Endothelial cell of umbilical vein (primary cell): Measurements from ENCODE around the gene SKAP1. TPM values are rescaled to one million over a fixed set of nuclear protein-coding genes. Genes with fewer than 3 reads are reported as not detected.

Source experiments
- BruUV-seq: library from RNA; stranded (reverse); fragments of 400-500 nt; replicated peaks from 2 replicates; lab custom pipeline; 2021; lab: Mats Ljungman, UMichigan
- CTCF ChIA-PET: fragments of 300-600, 350-600 bp; sonication (Branson Sonifier 250); formaldehyde crosslinking; loops from one replicate; lab custom pipeline; 2021; ENCODE audit warnings: antibody characterized with exemption, inconsistent platforms; lab: Charles Lee
- POLR2A ChIA-PET: fragments of 300-600, 350-600 bp; sonication (Branson Sonifier 250); formaldehyde crosslinking; loops from one replicate; lab custom pipeline; 2021; ENCODE audit warnings: antibody characterized with exemption, inconsistent platforms; lab: Charles Lee
- DNase-seq: peaks from one replicate; pipeline ENCODE4 v3.0.0-alpha.2; 2011; ENCODE audit warnings: low read depth, low spot score
- FAIRE-seq: peaks from 2 replicates; lab custom pipeline; 2011; peaks lifted over from hg19 to GRCh38; lab: Jason Lieb, UNC
- H2AFZ ChIP-seq: 2 replicates; pipeline ENCODE4 v1.6.0; 2012; ENCODE audit warnings: low read depth, low read length, control low read depth, inconsistent platforms
- H3K27ac ChIP-seq: 2 replicates; pipeline ENCODE4 v1.5.1; 2011; ENCODE audit warnings: low read depth, mild to moderate bottlenecking, control low read depth, low read length, moderate library complexity; ENCODE audit not compliant: insufficient read depth
- H3K27me3 ChIP-seq, 2 experiments: 2 replicates each; pipeline versions ENCODE4 v1.6.0 to v1.6.1; 2011; ENCODE audit warnings: low read length in 2 of 2, mixed read lengths in 1 of 2; ENCODE audit not compliant: control insufficient read depth in 2 of 2, insufficient read depth in 2 of 2
- H3K36me3 ChIP-seq, 2 experiments: 2 replicates in 1 of 2; 3 replicates in 1 of 2; pipeline ENCODE4 v1.5.1; 2011; ENCODE audit warnings: low read length in 2 of 2, mild to moderate bottlenecking in 1 of 2, moderate library complexity in 1 of 2; ENCODE audit not compliant: control insufficient read depth in 2 of 2, insufficient read depth in 2 of 2; ENCODE audit errors: extremely low read depth in 1 of 2
- H3K4me1 ChIP-seq: 3 replicates; pipeline ENCODE4 v1.5.1; 2011; ENCODE audit warnings: mild to moderate bottlenecking, low read length; ENCODE audit not compliant: control insufficient read depth, insufficient read depth; ENCODE audit errors: extremely low read depth
- H3K4me2 ChIP-seq: 2 replicates; pipeline ENCODE4 v1.6.1; 2011; ENCODE audit warnings: low read length, control low read depth, mixed read lengths; ENCODE audit not compliant: insufficient read depth
- H3K4me3 ChIP-seq, 3 experiments: fragments of 200-600 bp in 1 of 3; sonication (generic), shearing (Covaris generic) in 1 of 3; replicated peaks in 1 of 3; 2 replicates each; pipeline ENCODE4 v1.5.1; 2011 to 2016; ENCODE audit warnings: control low read depth in 3 of 3, low read length in 3 of 3, mild to moderate bottlenecking in 2 of 3, inconsistent platforms in 1 of 3, low read depth in 1 of 3, moderate library complexity in 1 of 3; ENCODE audit not compliant: insufficient read depth in 1 of 3
- H3K79me2 ChIP-seq: 2 replicates; pipeline ENCODE4 v1.6.0; 2012; ENCODE audit warnings: low read length, inconsistent platforms; ENCODE audit not compliant: control insufficient read depth, insufficient read depth
- H3K9ac ChIP-seq: replicated peaks from 2 replicates; pipeline ENCODE3; 2011; ENCODE audit warnings: low read length, control low read depth; ENCODE audit not compliant: insufficient read depth; ENCODE audit errors: extremely low read depth
- H3K9me1 ChIP-seq: replicated peaks from 3 replicates; pipeline ENCODE4 v1.6.0; 2011; ENCODE audit warnings: mild to moderate bottlenecking, low read length; ENCODE audit not compliant: control insufficient read depth, insufficient read depth; ENCODE audit errors: extremely low read depth
- H3K9me3 ChIP-seq: replicated peaks from 2 replicates; pipeline ENCODE4 v1.5.1; 2012; ENCODE audit warnings: low read length, inconsistent platforms; ENCODE audit not compliant: control insufficient read depth, insufficient read depth
- H4K20me1 ChIP-seq: replicated peaks from 2 replicates; pipeline ENCODE3; 2011; ENCODE audit warnings: mild to moderate bottlenecking, low read length; ENCODE audit not compliant: control insufficient read depth, insufficient read depth; ENCODE audit errors: extremely low read depth
- CTCF ChIP-seq, 2 donors: IDR thresholded peaks; 1 replicate in 1 of 2; 2 replicates in 1 of 2; pipeline ENCODE4 v1.5.1; 2011; ENCODE audit warnings: low read length in 2 of 2, mild to moderate bottlenecking in 2 of 2, moderate library complexity in 2 of 2, control low read depth in 1 of 2, inconsistent platforms in 1 of 2, low read depth in 1 of 2; ENCODE audit not compliant: insufficient read depth in 1 of 2; ENCODE audit errors: extremely low read depth in 1 of 2
- EZH2 ChIP-seq: IDR thresholded peaks from 2 replicates; pipeline ENCODE4 v1.6.1; 2012; ENCODE audit warnings: borderline replicate concordance, low read depth, mild to moderate bottlenecking, moderate library complexity, low read length, inconsistent platforms; ENCODE audit not compliant: severe bottlenecking
- FOS ChIP-seq: IDR thresholded peaks from 2 replicates; pipeline ENCODE4 v1.6.1; 2011; ENCODE audit warnings: mild to moderate bottlenecking, low read length, moderate library complexity, borderline replicate concordance; ENCODE audit not compliant: insufficient read depth
- GATA2 ChIP-seq: IDR thresholded peaks from 2 replicates; pipeline ENCODE4 v1.7.0; 2011; ENCODE audit warnings: low read depth, mild to moderate bottlenecking, moderate library complexity, mixed read lengths, low read length; ENCODE audit not compliant: insufficient read length, insufficient read depth
- JUN ChIP-seq: IDR thresholded peaks from 2 replicates; pipeline ENCODE4 v1.6.1; 2011; ENCODE audit warnings: borderline replicate concordance, low read depth; ENCODE audit not compliant: insufficient read length, insufficient read depth
- MAX ChIP-seq: IDR thresholded peaks from 2 replicates; pipeline ENCODE4 v1.6.1; 2011; ENCODE audit not compliant: insufficient read depth, insufficient read length
- MYC ChIP-seq: IDR thresholded peaks from one replicate; pipeline ENCODE4 v1.6.1; 2011; ENCODE audit warnings: mild to moderate bottlenecking, low read depth, low read length
- POLR2A ChIP-seq: IDR thresholded peaks from 2 replicates; pipeline ENCODE4 v1.6.1; 2012; ENCODE audit warnings: low read depth, mild to moderate bottlenecking, control low read depth, low read length
- POLR2AphosphoS5 ChIP-seq: IDR thresholded peaks from 2 replicates; pipeline ENCODE4 v1.6.1; 2012; ENCODE audit warnings: low read depth, mild to moderate bottlenecking, control low read depth, low read length, moderate library complexity; ENCODE audit not compliant: insufficient read depth
- dilution Hi-C: fragments of 300-500 bp; cut with MboI; formaldehyde crosslinking; loops from one replicate; pipeline ENCODE4 v1.15.0; 2019; ENCODE audit warnings: low sequenced_read_pairs; ENCODE audit not compliant: extremely low pct_ligation_motif_present
- intact Hi-C: fragments of 100-400 bp; cut with micrococcal nuclease; formaldehyde crosslinking; loops from one replicate; pipeline ENCODE4 v1.10.0; 2022
- polyA plus RNA-seq, 4 experiments: library from polyadenylated mRNA; depleted of rRNA in 3 of 4; stranded (reverse) in 3 of 4; unstranded in 1 of 4; fragments of >200 nt; gene quantifications; 2 replicates each; pipeline versions ENCODE4 v1.2.1 to v1.2.3, GENCODE V29; 2011 to 2012; ENCODE audit warnings: missing spikeins in 1 of 4
- total RNA-seq: library from RNA; stranded (reverse); gene quantifications from 2 replicates; pipeline ENCODE4 v1.2.3, GENCODE V29; 2021

The SKAP1 gene
- total and polyA plus RNA-seq, 2 donors (not counting 3 experiments of a cell fraction or from before 2014, with no cell fraction given): 0.75 TPM; not detected in 1

GRCh38 chr17:48160177-48161081 is 269.6 kb downstream of the SKAP1 start:
- POLR2A ChIA-PET: no interaction called here
- H3K27me3 ChIP-seq: peaks cover 2 to 5% of the 10 kb centered on the region in 2 experiments

More at GRCh38 chr17:48160177-48161081, 269.6 kb downstream of the SKAP1 start:
- Histone ChIP-seq H3K9ac (no peak overlapping the region), H3K27ac (no peak overlapping the region), H2AFZ (no peak overlapping the region), H3K4me3 (no peak overlapping the region), H3K4me2 (no peak overlapping the region), H3K9me3 (no peaks in the 10 kb centered on the region), H3K4me1 (no peaks in the 10 kb centered on the region), H4K20me1 (no peaks in the 10 kb centered on the region), H3K79me2 (no peaks in the 10 kb centered on the region), H3K9me1 (no peaks in the 10 kb centered on the region), H3K36me3 (no peaks in the 10 kb centered on the region)
- TF ChIP-seq JUN (no peak), POLR2A (no peak), MAX (no peak), POLR2AphosphoS5 (no peak), CTCF (IDR thresholded peaks at IDR 0.05; ENCODE audit: extremely low read depth in 1 of 2, insufficient read depth in 1 of 2, low read depth in 1 of 2, low read length in 2 of 2) (no peak), GATA2 (no peak), FOS (no peak), MYC (no peak), EZH2 (no peak)
- intact Hi-C loops: no loop called here
- CTCF ChIA-PET: interaction anchor here (0.9 to 1.7 kb wide), 7 partner anchors 9 to 476 kb away, joined by 3 to 8 read pairs (median 4); no protein-coding TSS in a partner anchor
- no TSS peak for BruUV-seq
- FAIRE-seq (no peak), DNase-seq (no peak)
- dilution Hi-C loops: no loop called here
